PFSK-1 (cell line): Measurements from ENCODE around the gene RPE.

ENCODE experiments used
- FOXP2 ChIP-seq: optimal IDR thresholded peaks from 2 replicates; pipeline ENCODE3; 2011; ENCODE audit warnings: borderline replicate concordance, control low read depth, inconsistent platforms; ENCODE audit not compliant: insufficient read depth; ENCODE audit errors: extremely low read length, extremely low read depth
- POLR2AphosphoS5 ChIP-seq: IDR thresholded peaks from 2 replicates; pipeline ENCODE4 v1.6.1; 2012; ENCODE audit warnings: low read depth, mild to moderate bottlenecking, control low read depth, low read length, moderate library complexity
- SIN3A ChIP-seq: IDR thresholded peaks from 2 replicates; pipeline ENCODE4 v1.6.1; 2012; ENCODE audit warnings: mild to moderate bottlenecking, low read length, moderate library complexity, borderline replicate concordance; ENCODE audit not compliant: insufficient read depth
- TAF1 ChIP-seq: IDR thresholded peaks from 2 replicates; pipeline ENCODE4 v1.6.1; 2012; ENCODE audit warnings: low read length, control low read depth, borderline replicate concordance; ENCODE audit not compliant: insufficient read depth
- TF ChIP-seq, protein P1 (sequence below), 2 experiments: IDR thresholded peaks; 2 replicates each; pipeline versions ENCODE4 v1.6.1 to v1.8.0; 2011 to 2012; ENCODE audit warnings: low read depth in 2 of 2, low read length in 2 of 2, control low read depth in 1 of 2, inconsistent platforms in 1 of 2, mild to moderate bottlenecking in 1 of 2, moderate library complexity in 1 of 2; ENCODE audit not compliant: insufficient read depth in 1 of 2

RPE gene

DNA sequence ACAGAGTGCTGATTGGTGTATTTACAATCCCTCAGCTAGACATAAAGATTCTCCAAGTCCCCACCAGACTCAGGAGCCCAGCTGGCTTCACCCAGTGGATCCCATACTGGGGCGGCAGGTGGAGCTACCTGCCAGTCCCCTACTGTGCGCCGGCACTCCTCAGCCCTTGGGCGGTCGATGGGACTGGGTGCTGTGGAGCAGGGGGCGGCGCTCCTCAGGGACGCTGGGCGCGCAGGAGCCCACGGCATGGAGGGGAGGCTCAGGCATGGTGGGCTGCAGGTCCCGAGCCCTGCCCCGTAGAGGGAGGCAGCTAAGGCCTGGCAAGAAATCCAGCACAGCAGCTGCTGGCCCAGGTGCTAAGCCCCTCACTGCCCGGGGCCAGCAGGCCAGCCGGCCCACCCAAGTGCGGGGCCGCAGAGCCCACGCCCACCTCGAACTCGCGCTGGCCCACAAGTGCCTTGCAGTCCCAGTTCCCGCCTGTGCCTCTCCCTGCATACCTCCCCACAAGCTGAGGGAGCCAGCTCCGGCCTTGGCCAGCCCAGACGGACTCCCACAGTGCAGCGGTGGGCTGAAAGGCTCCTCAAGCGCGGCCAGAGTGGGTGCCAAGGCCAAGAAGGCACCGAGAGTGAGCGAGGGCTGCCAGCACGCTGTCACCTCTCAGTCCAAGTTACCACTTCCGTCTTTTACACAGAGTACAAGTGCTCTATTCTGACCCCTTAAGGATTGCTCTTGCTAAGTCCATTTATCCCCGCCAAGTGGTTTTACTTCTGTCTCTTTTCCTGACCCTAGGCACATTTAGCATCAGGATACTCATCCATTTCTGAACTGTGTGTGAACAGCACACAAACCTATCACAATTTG is 1.7 kb upstream of the RPE start:
- TF ChIP-seq, protein P1, sequence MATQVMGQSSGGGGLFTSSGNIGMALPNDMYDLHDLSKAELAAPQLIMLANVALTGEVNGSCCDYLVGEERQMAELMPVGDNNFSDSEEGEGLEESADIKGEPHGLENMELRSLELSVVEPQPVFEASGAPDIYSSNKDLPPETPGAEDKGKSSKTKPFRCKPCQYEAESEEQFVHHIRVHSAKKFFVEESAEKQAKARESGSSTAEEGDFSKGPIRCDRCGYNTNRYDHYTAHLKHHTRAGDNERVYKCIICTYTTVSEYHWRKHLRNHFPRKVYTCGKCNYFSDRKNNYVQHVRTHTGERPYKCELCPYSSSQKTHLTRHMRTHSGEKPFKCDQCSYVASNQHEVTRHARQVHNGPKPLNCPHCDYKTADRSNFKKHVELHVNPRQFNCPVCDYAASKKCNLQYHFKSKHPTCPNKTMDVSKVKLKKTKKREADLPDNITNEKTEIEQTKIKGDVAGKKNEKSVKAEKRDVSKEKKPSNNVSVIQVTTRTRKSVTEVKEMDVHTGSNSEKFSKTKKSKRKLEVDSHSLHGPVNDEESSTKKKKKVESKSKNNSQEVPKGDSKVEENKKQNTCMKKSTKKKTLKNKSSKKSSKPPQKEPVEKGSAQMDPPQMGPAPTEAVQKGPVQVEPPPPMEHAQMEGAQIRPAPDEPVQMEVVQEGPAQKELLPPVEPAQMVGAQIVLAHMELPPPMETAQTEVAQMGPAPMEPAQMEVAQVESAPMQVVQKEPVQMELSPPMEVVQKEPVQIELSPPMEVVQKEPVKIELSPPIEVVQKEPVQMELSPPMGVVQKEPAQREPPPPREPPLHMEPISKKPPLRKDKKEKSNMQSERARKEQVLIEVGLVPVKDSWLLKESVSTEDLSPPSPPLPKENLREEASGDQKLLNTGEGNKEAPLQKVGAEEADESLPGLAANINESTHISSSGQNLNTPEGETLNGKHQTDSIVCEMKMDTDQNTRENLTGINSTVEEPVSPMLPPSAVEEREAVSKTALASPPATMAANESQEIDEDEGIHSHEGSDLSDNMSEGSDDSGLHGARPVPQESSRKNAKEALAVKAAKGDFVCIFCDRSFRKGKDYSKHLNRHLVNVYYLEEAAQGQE (IDR thresholded peaks at IDR 0.05; ENCODE audit: insufficient read depth in 1 of 2, low read depth in 2 of 2, low read length in 2 of 2) = no peak
- TF ChIP-seq SIN3A (no peak), FOXP2 (no peak), TAF1 (no peak), POLR2AphosphoS5 (no peak)

DNA sequence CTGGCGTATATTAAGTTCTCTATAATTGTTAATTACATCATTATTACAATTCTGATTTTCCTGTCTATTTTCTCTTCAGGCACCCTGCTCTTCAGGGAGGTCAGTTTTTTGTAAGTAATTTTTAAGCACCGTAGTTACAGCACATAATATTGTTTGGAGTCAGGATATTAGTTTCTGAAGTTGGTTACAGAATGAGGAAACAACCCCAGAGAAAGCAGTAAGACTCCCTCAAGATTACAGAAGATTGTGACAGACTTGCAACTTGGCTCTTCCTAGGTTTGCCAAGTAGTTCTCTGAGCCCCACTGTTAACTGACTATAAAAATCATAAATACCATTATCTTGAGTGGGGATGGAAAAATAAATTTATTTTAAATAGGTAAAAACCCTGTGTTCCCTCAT is 921 bp downstream of the RPE start:
- TF ChIP-seq SIN3A (no peak), FOXP2 (no peak), POLR2AphosphoS5 (no peak), TAF1 (no peak)
- TF ChIP-seq, protein P1 (IDR thresholded peaks at IDR 0.05; ENCODE audit: insufficient read depth in 1 of 2, low read depth in 2 of 2, low read length in 2 of 2) = no peak

DNA sequence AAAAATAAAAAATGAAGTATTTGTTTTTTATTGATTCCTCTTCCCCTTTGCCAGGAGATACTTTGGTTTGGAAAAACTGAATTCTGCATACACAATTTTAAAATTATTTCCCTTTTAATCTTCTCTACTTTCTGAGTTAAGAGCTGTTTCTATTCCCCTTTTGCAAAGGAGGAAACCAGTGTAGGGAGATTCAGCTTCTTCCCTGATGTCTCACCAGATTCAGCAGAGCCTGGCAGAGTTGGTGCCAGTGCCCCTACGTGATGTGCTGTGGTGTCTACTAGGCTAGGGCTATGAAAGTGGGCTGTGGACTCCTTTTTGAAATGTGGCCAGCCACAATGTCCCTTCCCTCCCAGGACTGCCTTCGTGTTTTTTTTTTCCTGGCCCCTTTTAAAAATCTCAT is 2.4 kb downstream of the RPE start:
- TF ChIP-seq FOXP2 (no peak), SIN3A (no peak), TAF1 (no peak), POLR2AphosphoS5 (no peak)
- TF ChIP-seq, protein P1 (IDR thresholded peaks at IDR 0.05; ENCODE audit: insufficient read depth in 1 of 2, low read depth in 2 of 2, low read length in 2 of 2) = no peak

DNA sequence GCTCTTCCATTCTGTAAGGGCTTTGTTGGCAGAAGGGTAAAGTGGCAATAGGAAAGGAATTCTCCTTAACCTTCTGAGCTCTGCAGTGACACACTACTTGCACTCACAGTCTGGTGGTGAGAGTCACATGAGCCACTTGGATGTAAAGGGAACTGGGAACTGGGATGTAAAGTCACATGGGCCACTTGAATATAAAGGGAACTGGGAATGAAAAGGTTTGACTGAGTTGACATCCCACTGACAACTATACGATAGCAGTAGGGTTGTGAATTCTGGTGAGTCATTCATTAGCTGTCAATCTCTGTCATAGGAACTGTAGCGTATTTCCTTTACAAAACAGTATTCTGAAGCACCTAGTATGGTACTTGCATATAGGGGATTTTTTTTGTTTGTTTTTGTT is 5.5 kb downstream of the RPE start:
- TF ChIP-seq SIN3A (no peak), TAF1 (no peak), FOXP2 (no peak), POLR2AphosphoS5 (no peak)
- TF ChIP-seq, protein P1 (IDR thresholded peaks at IDR 0.05; ENCODE audit: insufficient read depth in 1 of 2, low read depth in 2 of 2, low read length in 2 of 2) = no peak
